Sciatic nerve (tissue), 2 donors: Measurements from ENCODE around the gene GHSR. TPM values are rescaled to one million over a fixed set of nuclear protein-coding genes. Genes with fewer than 3 reads are reported as not detected.

Experiments
- ATAC-seq: fragments of 200-7000 bp; cut with Tn5 transposase; one replicate; pipeline ENCODE4 v1.9.1; 2020; ENCODE audit warnings: mild to moderate bottlenecking, moderate library complexity
- DNase-seq: peaks from one replicate; pipeline ENCODE4 v3.0.0-alpha.2; 2020; ENCODE audit warnings: low spot score
- intact Hi-C: fragments of 100-400 bp; cut with DNase I; formaldehyde crosslinking; loops from one replicate; pipeline ENCODE4 v1.14.2; 2022
- total RNA-seq: library from RNA; stranded (reverse); fragmentation: NEBNext Ultra II Directional; extraction: Animal tissue kit (Norgen Biotek cat#: 25700); gene quantifications from one replicate; pipeline ENCODE4 v1.2.1, GENCODE V29; 2021
- donor health status: DM: no; HTN: no; CAD: no.
- donor health status: DM: no; HTN: no; CAD: no.

GHSR gene
- total RNA-seq, 1 donor from 2014 or later, result not detected

DNA sequence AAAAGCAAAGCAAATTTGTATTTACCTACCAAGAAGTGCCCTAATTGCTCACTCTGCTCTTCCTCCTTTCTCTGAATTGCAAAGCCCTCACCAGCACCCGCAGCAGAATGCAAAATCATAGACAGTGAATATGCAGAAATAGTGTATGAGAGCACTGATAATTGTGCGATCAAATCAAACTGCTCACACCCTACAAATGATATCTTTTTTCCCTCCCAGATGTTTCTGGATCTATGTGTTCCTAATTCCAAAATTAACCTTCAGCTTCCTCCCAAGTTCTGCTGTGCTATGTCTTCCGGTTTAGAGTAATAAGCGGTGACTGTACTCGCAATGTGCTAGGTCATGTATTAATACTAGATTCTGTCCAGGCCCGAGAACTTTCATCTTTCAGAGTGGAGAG lies 3.4 kb downstream of the GHSR start:
- ATAC-seq (no peak), DNase-seq (no peak)
- intact Hi-C loops, result no loop called here

DNA sequence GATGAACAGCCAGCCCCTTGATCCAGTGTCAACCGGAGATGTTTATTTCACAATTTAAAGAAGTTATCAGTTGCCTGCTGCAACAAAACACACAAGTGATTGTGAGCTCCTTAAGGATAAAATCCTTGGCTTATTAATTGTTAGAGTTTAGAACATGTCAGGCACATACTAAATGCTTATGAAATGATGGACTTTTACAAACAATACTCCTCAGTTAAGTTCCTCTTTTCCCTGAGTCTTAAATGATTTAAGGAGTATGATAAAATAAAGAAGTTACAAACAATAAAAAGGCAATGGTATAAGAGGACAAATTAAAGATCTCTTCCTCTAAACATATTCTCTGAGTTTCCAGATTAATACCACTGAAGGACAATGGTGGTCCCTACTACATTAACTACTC lies 5.7 kb downstream of the GHSR start:
- DNase-seq, result no peak
- intact Hi-C loops, result no loop called here
- ATAC-seq, result no peak

DNA sequence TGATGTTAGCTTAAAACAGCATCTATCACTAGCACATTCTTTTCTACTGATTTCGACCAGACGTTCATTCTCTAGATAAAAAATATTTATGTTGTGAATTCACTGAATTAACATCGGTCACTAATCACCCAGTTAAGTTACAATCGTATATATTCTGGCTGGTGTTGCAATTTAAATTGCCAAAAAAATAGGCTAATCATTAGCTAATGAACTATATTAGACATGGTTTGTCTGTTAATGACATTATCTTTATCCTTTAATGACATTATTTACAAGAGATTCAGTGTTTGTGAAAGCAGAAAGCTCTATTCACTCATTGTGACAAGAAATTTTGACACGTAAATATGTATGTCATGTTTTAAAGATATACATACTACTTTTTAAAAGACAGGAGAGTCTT lies 6.7 kb downstream of the GHSR start:
- DNase-seq (no peak), ATAC-seq (no peak)
- intact Hi-C loops, result no loop called here

DNA sequence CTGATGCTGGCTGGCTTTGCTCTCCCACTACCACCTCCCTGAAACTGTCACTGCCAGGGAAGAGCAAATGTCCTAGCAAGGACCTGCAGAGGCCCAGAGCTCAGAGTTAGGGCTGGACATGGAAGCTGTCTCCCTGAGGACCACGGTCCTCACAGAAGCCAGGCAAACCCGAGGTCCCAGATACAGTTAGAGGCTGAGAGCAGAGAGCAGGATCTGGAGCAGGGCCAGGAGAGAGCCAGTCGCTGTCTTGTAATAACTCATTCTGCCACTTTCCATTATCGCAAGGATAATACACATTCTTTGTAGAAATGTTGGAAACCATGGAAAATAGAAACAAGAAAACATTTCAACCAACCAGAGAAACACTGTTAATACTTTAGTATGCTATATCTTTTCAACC lies 10.1 kb downstream of the GHSR start:
- intact Hi-C loops, result no loop called here
- no peak for ATAC-seq
- no peak for DNase-seq

DNA sequence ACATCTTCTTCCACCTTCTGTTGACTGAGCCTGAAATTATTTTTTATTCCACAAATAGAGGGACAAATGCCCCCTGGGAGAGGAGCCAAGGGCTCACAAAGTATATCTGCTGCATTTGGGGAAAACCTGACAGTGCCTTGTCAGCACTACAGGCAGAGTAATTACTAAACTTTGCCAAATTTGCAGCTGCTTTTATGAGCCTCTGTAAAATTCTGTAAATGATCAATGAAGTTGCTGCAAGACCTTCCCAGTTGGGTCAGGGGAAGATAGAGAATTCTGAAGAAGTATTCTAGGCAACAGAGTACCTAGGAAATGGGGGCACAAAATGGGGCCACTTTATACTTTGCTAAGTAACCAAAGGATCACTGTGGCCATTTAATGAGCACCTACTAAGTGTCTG lies 10.5 kb downstream of the GHSR start:
- no peak for DNase-seq
- ATAC-seq, result no peak
- intact Hi-C loops, result no loop called here

DNA sequence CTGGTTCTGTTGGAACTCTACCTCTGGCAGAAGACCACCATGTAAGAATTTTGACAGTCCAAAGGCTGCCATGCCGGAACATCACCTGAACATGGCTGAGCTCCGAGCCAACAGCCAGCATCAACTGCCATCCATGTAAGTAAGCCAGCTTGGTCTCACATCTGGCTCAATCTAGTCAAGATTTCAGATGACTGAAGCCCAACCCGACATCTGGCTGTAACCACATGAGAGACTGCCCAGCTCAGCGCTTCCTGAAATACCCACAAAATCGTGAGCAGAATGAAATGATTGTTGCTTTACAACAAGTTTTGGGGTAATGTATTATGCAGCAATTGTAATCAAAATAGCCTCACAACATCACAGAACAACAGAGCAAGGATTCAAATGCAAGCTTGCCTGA lies 32.9 kb downstream of the GHSR start:
- DNase-seq (no peak), ATAC-seq (no peak)
- intact Hi-C loops, result no loop called here

DNA sequence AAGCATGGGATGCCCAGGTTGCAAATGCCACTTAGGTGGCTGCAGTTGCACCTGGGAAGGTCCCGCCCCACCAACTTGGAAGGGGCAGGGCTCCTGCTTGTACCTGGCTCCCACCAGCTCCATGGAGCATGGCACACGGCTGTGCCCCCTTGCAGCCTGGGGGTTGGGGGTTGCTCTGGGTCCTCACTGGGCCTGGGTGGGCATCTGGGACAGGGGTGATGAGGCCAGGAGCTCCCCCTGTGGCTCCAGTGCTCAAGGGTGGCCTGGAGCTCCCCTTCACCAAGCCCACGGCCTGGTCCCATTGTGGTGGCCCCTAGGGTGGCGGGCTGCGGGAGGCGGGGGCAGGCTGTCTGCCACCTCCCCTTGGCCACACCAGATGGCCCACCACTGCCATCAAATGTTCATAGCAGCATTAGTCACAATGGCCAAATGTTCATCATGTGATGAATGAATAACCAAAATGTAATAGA lies 36.7 kb downstream of the GHSR start:
- ATAC-seq (no peak), DNase-seq (no peak)
- intact Hi-C loops, result no loop called here

DNA sequence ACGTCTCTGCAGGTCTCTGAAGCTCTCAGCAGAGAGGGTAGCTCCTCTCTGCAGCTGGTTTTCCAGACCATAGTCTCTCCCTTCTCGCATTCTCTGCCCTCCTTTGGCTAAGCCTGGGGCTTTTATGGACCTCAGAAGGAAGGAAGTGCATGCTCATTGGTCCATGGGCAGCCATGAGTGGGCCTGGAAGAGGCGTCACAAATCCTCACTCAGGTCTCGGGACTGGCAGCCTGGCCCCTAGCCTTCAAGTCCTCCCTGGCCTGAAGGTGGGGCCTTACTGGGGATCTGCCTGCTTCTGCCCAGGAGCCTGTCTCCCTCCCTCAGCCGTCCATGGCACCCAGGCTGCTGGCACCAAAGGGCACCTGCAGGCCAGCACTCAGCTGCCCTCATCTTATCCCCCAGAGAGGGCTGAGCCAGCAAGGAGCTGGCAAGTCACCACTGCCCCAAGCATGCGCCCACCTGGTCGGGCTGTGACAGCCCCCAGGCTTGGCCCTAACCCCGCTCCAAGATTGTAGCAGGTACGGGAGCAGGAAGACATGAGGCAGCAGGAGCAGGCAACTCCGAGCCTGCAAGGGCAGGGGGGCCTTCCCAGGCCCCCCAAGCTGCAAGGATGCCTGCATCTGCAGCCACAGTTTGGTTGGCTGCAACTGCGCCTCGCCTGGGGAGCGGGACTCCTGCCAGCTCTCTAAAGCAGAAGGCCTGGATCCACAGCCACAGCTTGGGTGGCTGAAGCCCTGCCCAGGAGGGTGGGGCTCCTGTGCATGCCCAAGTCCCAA lies 37.4 kb downstream of the GHSR start:
- no peak for DNase-seq
- no peak for ATAC-seq
- intact Hi-C loops, result no loop called here

DNA sequence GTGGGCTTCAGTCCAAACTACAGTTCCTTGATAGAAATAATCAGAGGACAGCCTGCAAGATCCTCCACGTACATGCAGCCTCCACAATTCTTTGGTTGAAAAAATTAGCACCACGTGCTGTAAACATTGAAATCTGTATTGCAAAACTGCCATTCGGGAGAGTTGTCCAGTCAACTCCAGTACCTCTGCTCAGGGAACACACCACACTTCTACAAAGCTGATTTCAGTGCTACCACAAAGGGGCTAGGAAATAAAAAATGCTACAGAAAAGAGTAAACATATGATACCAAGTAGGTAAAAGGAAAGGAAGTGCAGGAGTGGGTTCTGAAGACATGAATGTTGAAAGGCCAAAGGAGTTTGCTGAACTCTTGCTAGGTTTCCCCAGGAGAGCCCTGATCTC lies 40.4 kb downstream of the GHSR start:
- intact Hi-C loops, result no loop called here
- ATAC-seq, result no peak
- no peak for DNase-seq

DNA sequence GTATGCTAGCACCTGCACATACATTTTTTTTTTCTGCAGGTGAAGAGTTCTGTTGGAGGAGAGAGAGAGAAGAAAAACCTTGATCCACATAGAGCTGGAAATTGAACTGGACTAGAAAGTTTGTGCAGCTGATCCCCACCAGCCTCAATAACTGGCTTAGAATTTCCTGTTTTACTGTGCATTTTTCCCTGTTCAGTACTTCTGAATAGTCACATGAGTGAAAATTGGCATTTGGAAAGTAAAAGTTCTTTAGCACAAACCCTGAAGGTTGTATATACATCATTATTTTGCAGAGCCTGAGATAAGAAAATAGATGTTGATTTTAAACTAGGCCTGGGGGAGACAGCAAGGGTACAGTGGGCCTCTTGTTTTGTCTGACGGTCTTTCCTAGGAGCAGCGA lies 42.3 kb downstream of the GHSR start:
- intact Hi-C loops, result no loop called here
- DNase-seq, result no peak
- ATAC-seq, result no peak

DNA sequence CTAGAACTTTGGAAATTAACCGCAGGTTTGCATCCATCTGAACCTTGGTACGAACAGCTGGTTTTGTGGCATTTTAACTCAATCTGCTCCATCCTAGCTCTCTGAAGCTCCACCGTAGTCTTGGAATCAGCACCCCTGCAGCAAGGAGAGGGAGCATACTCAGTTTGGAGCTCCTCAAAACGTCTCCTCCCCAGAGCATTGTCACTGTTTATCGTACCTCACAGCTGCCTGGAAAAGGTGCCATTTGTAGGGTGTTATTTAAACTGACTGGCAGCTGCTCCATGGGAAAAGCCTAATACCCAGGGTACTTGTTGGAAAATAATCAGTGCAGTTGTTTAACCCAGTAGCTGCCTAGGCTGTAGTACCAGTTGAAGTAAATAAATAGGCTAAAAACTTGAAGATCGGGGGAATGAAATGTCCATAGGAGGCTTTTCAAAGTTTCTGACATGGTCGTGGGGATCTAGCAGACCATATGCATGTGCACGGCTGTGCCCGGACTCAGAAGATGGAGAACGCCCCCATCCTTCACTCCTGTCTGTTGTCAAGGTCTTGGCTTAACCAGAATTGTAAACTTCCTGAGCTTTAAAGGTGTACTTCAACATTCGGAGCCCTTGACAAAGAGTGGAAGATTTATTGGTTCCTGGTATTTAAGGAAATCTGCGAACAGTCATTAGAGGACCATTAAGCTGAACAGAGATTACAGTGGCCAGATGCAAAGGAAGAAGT lies 43.9 kb downstream of the GHSR start:
- intact Hi-C loops, result no loop called here

DNA sequence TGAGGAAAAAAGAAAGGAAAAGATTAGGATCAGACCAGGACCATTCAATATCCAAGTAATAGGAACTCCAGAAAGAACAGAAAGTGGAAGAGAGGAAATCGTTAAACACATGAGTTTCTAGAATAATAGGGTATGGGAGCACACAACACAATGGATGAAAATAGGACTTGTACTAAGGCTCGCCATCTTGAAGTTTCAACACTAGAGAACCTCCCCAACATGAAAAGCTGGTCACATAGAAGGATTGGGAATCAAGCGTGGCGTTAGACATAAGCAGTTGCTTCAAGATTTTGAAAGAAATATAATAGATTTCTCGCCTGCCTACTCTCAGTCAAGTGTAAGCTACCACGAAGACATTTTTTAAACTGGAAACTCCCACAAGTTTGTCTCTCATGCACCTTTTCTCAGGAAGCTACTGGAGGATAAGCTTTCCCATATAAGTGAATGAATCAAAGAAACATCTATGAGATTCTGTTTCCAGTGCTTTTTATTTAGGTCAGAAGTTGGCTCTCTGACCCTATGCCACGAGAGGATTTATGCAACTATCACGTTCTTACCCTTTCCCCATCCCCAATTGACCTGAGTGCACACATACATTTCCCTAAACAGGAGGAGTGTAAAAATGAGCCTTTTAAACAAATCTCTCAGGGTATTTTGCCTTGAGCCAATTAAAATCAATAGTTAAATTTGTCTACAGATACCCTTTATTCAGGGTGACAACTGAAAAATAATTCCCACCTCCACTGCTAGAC lies 45.2 kb downstream of the GHSR start:
- DNase-seq (no peak), ATAC-seq (no peak)
- intact Hi-C loops, result no loop called here

More for the DNA sequence above, 43.9 kb downstream of the GHSR start:
- no peak for DNase-seq
- no peak for ATAC-seq

DNA sequence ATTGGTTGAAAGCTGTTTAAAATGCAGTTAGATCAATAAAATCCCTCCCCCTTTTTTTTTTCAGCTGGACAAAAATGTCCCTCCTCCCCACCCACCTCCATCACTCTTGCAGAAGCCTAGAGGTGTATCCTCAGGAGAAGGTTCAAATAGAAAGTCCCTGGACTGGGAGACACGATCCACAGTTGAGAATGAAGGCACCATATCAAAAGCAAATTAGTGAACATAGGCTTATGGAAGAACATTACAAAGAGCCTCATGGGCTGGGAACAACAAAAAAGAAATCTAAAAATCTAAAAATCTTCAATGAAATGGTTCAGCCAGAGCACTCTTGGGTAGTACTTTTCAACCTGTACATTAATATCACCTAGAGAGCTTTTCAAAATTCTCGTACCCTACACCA lies 46.2 kb downstream of the GHSR start:
- DNase-seq (no peak), ATAC-seq (no peak)
- intact Hi-C loops, result no loop called here

DNA sequence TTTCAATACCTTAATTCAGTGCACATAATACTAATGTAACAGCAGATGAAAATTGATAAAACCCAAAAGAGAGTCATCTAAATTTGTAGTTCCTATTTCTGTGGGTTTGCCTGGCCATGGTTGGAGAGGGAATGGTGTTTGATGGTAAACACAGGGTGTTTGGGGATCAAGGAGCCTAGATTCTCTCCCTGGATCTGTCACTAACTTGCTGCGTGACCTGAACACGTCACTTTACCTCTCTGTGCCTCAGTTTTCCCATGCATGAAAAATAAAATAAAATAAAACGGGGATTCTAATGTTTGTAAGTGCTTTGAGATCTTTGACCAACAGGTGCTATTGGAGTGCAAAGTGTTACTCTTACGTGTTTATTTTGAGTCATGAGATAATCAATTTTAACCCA lies 49.8 kb downstream of the GHSR start:
- DNase-seq (no peak), ATAC-seq (no peak)
- intact Hi-C loops, result no loop called here

DNA sequence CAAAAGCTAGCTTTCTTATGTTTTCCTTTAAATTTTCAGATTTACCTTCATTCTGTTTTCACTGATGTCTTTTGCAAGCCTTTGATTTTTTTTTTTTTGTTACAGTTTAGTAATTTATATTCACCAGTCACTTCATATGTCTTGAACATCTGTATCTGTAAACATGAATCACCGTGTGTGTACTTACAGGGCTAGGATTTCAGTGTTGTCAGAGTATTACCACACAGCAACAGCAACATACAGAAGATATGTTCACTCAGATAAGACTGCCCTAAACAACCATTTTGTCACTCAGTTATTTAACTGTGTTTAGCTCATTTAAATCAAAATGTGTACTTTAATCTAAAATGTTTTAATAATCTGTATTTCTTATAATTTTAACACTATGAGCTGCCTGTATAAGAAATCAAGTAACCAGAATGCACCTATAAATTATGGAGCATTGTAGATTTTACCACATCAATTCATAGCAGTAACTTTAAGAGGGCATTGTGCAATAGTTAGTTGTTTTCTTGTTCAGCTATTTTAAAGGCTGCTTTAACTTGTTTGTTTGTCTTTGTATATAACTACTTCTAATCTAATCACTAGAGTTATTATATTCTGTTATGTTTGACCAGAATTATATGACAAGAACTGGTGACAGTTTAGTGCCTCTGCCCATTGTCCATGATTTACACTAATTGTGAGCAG lies 50.4 kb downstream of the GHSR start:
- DNase-seq (no peak), ATAC-seq (no peak)
- intact Hi-C loops, result no loop called here

DNA sequence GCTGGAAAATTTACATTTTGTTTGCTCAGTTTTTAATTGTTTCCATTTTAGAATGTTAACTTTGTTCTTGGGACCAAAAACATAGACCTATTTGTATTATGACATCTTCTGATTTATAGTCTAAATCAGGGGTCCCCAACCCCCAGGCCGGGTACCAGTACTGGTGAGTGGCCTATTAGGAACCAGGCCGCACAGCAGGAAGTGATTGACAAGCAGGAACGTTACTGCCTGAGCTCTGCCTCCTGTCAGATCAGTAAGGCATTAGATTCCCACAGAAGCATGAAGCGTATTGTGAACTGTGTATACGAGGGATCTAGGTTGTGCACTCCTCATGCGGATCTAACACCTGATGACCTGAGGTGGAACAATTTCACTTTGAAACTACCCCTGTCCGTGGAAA lies 51.9 kb downstream of the GHSR start:
- DNase-seq, result no peak
- ATAC-seq, result no peak
- intact Hi-C loops, result no loop called here

DNA sequence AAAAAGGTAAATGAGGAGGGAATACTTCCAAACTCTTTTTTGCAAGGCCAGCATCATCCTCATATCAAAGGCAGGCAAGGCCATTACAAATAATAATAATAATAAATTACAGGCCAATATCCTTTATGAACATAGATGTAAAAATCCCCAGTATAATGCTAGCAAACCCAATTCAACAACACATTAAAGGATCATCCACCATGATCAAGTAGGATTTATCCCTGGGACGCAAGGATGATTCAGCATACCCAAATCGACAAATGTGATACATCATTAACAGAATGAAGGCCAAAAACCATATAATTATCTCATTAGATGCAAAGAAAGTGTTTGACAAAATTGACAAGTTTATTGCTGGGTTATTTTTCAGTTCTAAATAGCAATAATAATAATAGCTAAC lies 53.6 kb downstream of the GHSR start:
- intact Hi-C loops, result no loop called here
- no peak for ATAC-seq
- no peak for DNase-seq
